ENCODE results near the gene SPTB. TPM values are rescaled to one million over a fixed set of nuclear protein-coding genes. Genes with fewer than 3 reads are reported as not detected.

The SPTB gene
- total RNA-seq, 2 donors from 2014 or later: 5.6 to 9.9 TPM

DNA sequence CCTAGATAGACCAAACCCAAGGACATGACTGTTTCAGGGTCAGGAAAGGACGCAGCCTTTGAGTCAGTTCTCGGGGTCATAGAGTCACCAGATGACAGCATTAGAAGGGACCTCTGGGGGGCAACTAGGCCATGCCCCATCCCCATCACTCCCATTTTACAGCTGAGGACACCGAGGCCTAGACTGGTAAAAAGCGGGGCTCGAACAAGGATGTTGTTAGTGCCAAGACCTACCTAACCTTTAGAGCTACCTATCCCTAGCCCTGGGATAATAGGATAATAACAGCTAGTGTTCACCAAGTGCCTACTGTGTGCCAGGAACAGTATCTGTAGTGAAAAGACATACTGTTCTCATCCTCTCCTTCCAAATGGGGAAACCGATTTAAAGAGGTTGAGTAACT is 126.8 kb downstream of the SPTB start:
- Histone ChIP-seq H3K9me3 (no peaks in the 10 kb centered on the region), H3K4me3 (no peak overlapping the region), H3K4me1 (ENCODE audit: control insufficient read depth in 1 of 2, low read depth in 2 of 2) (peaks cover 8 to 21% of the 10 kb centered on the region in 2 donors), H3K27me3 (replicated peaks; ENCODE audit: insufficient read depth) (no peaks in the 10 kb centered on the region), H3K27ac (no peak overlapping the region), H3K36me3 (no peaks in the 10 kb centered on the region)
- ATAC-seq (ENCODE audit: insufficient number of reproducible peaks, low FRiP score, low read depth) (no peak), DNase-seq (ENCODE audit: low spot score) (no peak)
- TF ChIP-seq, protein P1, sequence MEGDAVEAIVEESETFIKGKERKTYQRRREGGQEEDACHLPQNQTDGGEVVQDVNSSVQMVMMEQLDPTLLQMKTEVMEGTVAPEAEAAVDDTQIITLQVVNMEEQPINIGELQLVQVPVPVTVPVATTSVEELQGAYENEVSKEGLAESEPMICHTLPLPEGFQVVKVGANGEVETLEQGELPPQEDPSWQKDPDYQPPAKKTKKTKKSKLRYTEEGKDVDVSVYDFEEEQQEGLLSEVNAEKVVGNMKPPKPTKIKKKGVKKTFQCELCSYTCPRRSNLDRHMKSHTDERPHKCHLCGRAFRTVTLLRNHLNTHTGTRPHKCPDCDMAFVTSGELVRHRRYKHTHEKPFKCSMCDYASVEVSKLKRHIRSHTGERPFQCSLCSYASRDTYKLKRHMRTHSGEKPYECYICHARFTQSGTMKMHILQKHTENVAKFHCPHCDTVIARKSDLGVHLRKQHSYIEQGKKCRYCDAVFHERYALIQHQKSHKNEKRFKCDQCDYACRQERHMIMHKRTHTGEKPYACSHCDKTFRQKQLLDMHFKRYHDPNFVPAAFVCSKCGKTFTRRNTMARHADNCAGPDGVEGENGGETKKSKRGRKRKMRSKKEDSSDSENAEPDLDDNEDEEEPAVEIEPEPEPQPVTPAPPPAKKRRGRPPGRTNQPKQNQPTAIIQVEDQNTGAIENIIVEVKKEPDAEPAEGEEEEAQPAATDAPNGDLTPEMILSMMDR (IDR thresholded peaks at IDR 0.05): no peak

DNA sequence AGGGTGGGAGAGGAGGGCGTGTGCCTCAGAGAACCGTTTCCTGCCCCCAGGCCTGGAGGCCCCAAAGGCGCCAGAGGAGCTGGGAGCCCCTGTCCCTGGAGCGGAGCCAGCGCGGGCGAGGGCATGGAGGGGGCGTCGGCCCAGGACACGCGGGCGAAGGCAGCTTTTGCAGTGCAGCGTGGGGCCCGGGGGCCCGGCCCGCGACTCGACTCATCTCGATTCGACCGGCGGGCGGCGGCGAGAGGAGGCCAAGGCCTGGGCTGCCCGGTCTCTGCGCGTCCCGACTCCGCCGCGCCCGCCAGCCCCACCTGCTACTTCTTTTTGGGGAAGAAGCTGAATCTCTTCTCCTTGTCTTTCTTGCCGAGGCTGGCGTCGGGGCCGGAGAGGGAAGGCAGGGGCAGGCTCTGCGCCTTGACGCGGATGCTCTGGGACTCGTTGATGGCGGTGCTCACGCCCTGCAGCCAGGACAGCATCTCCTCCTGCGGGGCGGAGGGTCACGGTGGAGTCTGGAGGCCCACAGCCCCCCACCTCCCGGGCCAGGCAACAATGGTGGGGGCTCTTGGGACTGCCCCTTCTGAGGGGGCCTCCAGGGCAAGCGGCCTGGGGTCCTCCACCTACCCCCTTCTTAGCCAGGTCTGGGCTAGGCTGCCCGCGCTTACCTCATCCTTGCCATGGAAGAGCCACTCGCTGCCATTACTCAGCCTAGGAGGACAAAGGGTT is 130.6 kb downstream of the SPTB start:
- no peak for ATAC-seq (ENCODE audit: insufficient number of reproducible peaks, low FRiP score, low read depth)

DNA sequence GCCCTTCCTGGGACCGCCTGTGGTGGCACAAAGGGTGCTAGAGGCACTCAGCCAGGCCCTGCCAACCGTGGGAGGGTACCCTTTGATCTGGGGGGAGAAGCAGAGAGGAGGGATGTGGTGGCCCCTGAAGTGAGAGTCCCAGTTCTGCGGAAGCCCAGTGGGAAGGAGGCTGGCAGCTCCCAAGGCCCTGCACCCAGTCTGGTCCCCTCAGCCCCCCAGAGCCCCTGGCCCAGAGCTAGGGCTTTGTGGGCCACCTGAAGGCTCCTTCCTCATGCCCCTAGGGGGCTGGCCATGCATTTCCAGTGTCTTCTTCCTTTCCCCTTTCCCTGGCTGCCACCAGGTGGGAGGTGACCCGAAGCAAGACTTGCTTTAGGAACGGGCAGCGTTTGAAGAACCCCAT is 131.2 kb downstream of the SPTB start:
- ATAC-seq (ENCODE audit: insufficient number of reproducible peaks, low FRiP score, low read depth): no peak
- DNase-seq (ENCODE audit: low spot score): no peak
- Histone ChIP-seq H3K36me3 (peaks cover 14% of the 10 kb centered on the region), H3K9me3 (no peaks in the 10 kb centered on the region), H3K27ac (peak overlapping the region; percentile 85 to 91), H3K4me1 (ENCODE audit: control insufficient read depth in 1 of 2, low read depth in 2 of 2) (peaks cover 23 to 36% of the 10 kb centered on the region in 2 donors), H3K4me3 (no peak overlapping the region), H3K27me3 (replicated peaks; ENCODE audit: insufficient read depth) (no peaks in the 10 kb centered on the region)
- TF ChIP-seq, protein P1 (IDR thresholded peaks at IDR 0.05): no peak

More for the DNA sequence above, 130.6 kb downstream of the SPTB start:
- Histone ChIP-seq H3K36me3 (peaks cover 7% of the 10 kb centered on the region), H3K4me3 (no peak overlapping the region), H3K27me3 (replicated peaks; ENCODE audit: insufficient read depth) (no peaks in the 10 kb centered on the region), H3K4me1 (ENCODE audit: control insufficient read depth in 1 of 2, low read depth in 2 of 2) (peaks cover 23 to 36% of the 10 kb centered on the region in 2 donors), H3K9me3 (no peaks in the 10 kb centered on the region), H3K27ac (peak overlapping the region; percentile 85 to 91)
- TF ChIP-seq, protein P1 (IDR thresholded peaks at IDR 0.05): no peak
- DNase-seq (ENCODE audit: low spot score): no peak

DNA sequence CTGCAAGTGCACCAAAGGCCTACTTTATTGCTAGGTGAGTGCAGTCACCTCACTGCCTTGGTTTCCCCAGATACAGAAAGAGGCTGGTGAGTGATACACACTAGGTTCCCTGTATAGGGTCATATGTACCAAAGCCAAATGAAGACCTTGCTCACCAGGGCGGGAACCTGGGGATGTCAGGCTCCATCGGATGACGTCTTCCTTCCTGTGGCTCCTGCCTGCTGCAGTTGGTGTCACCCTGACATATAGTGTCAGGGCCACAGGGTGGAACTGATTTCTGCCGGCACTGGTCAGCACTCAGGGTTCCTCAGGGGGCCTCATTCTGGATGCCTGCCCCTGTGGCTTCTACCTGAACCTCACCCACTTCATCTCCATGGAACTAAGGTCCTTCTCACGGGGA is 132.4 kb downstream of the SPTB start:
- TF ChIP-seq, protein P1 (IDR thresholded peaks at IDR 0.05): no peak
- Histone ChIP-seq H3K4me3 (no peak overlapping the region), H3K4me1 (ENCODE audit: control insufficient read depth in 1 of 2, low read depth in 2 of 2) (peaks cover 23 to 36% of the 10 kb centered on the region in 2 donors), H3K27ac (peak overlapping the region; percentile 85 to 91), H3K9me3 (no peaks in the 10 kb centered on the region), H3K27me3 (replicated peaks; ENCODE audit: insufficient read depth) (no peaks in the 10 kb centered on the region), H3K36me3 (peaks cover 26% of the 10 kb centered on the region)
- DNase-seq (ENCODE audit: low spot score): no peak
- no peak for ATAC-seq (ENCODE audit: insufficient number of reproducible peaks, low FRiP score, low read depth)

DNA sequence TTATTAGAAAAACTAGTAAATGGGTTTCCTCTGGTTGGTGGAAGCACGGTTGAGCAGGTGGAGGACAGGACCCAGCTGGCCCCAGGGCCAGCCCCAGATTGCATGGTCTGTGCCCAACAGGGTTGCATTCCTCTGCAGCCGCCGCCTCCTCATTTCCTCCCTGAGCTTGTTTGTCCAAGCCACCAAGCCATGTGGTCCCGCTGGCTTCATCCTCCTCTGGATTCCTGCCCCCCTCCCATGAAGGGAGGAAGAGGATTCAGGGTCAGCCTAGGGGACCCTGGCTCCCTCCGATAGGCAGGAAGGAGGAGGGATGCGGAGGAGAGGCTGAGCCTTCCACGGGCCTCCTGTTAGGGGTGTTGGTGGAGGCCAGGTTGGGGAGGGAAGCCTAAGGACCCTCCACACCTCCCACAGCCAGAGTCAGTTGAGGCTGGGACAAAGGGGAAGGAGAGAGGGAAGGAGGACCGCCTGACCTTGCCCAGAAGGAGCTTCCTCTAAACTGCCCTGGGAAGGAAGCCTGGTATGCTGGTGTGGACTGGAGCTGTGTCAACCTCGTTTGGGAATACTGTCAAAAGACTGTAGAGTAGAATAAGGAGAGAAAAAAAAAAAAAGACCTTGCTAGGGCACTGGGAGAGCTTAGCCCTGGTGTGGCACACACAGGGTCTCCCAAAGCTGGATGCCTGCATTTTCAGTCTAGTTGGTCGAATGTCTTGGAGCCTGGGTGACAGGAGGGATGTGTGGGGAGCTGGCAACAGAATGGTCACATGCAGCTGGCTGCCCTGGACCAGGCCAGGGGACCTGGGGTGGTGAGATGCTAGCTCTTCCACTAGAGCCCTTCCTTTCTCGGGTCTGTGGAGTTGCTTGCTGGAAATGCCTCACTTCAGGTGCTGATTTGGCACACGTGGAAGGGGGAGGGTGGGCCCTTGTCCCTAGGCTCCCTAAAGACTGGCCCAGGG is 133.1 kb downstream of the SPTB start:
- ATAC-seq (ENCODE audit: insufficient number of reproducible peaks, low FRiP score, low read depth): peak; percentile 53
- DNase-seq (ENCODE audit: low spot score): no peak
- Histone ChIP-seq H3K4me3 (peak overlapping the region; percentile 14), H3K9me3 (no peaks in the 10 kb centered on the region), H3K36me3 (peaks cover 33% of the 10 kb centered on the region), H3K27ac (peak overlapping the region; percentile 85 to 91), H3K27me3 (replicated peaks; ENCODE audit: insufficient read depth) (no peaks in the 10 kb centered on the region), H3K4me1 (ENCODE audit: control insufficient read depth in 1 of 2, low read depth in 2 of 2) (peaks cover 23 to 36% of the 10 kb centered on the region in 2 donors)
- TF ChIP-seq, protein P1 (IDR thresholded peaks at IDR 0.05): no peak

Data from thoracic aorta (tissue), 2 donors.